HG02973 (cell line): ENCODE measurements around the gene NR2F1.

Source experiments
- ATAC-seq: cut with Tn5 transposase; IDR thresholded peaks from one replicate; pipeline ENCODE4 v1.9.1; 2021; ENCODE audit warnings: moderate library complexity; ENCODE audit not compliant: unreplicated experiment

Gene NR2F1

GRCh38 chr5:93603793-93604643 is 21.0 kb downstream of the NR2F1 start:
- no peak for ATAC-seq

DNA sequence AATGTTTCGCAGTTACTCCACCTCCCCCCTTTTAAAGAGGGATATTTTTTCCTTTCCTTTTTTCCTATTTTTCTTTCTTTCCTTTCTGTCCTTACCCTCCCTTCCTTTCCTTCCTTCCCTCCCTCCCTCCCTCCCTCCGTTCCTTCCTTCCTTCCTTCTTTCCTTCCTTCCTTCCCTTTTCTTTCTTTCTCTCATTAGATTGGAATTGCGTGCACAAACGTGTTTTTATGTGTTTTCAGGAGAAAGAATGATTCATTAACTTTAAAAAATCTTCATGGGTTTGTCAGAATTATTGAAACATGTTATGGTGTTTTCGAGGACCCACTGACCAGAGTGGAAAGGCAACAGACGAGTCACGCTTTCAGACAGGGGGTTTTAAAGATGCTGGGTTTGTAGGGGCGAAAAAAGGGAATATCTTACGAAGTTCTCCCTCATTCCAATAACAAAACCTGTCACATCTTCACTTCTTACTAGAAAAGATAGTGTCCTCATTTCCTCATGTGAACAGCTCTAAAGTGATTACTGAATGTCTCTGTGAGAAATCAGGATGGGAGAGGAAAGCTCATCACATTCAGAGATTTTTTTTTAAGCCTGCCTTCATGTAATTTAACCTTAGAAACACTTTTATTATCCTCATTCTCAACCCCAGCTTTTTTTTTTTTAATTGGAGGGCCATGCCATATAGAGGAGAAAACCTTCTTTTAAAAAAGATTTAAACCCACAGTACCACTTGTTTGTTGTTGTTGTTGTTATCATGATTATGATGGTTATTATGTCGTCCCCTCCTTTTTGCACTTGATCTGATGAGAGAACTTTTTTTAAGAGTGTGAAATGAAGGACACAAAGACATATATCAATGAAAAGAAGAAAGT is 21.9 kb downstream of the NR2F1 start:
- ATAC-seq = no peak

DNA sequence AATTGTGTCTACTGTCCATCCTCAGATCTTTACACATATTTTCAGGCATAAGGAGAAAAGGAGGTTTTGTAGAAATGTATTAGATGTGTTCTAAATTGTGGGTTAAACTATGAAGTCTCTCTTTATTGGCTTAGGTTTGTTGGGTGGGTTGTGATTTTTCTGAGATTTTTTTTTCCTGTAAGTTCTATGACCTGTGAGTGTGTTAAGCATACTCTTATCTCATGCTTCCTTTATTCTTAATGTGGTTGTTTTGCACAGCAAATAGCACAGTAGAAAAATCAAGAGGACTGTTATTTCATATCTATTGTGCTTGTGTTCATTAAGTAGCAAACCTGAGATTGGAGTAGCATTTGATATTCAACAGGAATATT is 23.3 kb downstream of the NR2F1 start:
- ATAC-seq = no peak

DNA sequence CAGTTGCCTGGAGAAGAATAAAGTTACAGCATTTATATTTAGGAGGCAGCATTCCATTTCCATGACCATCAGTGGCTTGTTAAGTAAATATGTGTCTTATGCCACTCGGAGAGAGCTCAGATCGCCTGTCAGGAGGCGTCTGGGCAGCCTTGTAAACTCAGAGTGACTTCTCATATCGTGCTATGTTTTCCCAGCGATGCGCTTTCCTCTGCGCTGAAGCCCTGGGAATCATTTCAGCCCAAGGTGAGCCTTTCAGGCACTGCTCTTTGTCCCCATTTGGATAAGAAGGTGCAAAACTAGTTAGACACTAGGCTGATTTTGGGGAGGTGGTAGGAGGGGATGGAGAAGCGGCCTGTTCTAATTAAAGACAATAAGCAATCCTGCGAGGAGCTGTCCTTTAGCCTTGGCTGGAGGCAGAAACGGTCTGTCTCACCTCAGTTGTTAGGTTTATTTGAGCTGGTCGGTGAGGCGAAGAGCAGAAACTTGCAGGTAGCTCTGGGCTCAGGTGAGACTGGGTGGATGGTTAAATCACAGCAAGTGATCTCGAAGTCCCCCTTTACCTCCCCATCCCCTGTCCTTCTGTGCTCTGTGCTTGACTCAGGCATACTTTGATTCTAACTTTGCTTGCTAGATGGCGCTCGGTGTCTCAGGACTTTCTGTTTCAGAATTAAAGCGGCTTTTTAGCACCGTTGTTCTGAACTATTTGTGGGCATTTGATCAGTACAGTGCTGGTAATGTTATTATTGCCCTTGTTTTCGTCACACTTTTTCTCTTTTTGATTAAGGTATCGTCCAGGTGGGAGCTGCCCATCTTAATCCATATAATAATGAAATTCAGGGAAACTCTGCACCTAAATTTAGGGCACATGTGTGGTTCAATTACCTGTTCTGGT is 24.6 kb downstream of the NR2F1 start:
- ATAC-seq = no peak

GRCh38 chr5:93608855-93609254 is 25.8 kb downstream of the NR2F1 start:
- no peak for ATAC-seq

DNA sequence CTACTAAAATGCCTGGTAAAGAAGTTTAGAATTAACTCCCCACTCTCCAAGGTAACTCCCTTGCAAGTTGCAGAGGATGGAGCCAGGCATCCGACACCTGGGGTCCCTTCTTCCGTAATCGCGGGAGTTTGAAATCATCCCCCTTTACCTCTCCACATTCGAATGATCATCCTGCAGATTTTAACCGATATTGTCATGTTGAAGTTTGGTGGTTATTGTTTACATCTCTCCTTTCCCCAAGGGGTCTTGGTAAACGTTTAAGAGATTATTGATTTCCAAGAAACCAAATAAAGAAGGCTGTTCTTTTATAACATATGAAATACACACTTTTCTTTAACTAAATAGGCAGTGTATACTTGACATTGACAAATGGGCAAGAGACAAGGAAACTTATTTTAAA is 26.7 kb downstream of the NR2F1 start:
- ATAC-seq = no peak

- ATAC-seq = no peak
Measured at GRCh38 chr5:93610581-93611272, 27.7 kb downstream of the NR2F1 start.

DNA sequence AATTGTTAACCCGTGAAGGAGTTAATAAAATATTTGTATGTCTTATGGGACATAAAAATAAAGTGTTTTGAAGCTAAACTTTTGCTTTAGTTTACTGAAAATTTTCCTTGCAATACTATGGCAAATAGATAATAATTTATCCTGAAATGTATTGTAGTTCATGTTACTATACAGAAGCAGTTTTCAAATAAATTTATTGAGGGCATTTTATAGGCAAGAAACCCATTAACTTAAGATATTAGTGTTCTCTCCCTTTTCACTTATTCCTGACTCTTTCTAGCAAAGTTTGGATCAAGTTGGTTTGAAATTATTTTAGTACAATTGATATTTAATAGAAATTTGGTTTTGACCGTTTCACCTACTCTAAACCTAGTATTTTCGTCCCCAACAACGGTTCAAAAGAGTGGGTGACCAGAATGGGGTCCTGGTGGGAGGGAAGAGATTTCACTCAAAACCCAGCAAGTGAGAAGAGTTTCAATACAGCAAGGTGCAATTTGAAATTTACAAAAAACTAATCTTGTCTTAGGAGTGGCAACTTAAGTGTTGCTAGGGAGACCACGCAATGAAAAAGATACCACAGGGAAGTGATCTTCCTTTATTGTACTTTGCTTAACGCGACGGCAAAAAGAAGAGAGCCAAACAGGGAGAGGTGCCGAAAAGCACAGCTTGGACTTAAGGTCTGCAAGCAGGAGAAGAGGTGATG is 28.4 kb downstream of the NR2F1 start:
- ATAC-seq = no peak

DNA sequence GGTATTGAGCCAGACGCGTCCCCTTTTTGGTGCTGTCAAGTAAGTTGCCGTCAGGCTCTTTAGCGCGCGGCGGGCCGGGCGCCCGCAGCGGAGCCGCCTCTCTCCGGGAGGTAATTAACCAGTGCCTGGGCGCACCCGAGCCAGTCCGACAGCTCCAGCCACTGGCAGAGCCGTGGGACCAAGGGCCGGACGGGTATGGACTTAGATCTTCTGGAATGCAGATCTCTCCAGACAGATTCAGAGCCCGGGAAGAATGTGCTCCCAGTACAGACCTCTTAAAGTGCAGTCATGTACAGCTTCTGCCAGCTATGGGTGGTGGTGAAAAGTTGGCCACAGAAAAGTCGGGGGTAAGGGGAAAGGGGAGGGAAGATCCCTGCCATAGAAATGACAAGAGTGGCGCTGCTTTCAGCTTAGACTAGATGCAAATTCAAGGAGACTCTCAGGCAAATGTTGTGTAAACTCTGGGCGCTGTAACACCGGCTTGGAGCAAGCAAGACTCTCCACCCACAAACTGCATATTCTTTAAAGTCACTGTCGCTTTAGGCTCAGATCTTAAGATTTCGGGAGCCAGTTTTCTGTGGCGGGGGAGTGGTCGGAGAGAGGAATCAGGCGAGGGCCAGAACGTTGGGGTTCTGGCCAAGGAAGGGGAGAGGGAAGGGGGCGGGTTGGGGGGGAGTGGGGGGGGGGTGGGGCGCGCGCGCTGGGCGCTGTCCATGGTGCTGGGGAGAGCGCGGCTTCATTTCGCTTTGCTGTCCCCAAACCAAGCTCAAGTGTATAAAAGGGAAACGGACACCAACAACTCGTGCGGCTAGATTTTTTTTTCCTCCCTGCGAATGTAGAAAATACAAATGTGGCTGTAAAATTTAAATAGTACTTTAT is 29.2 kb downstream of the NR2F1 start:
- no peak for ATAC-seq

- no peak for ATAC-seq
Measured at GRCh38 chr5:93612855-93613243, 29.8 kb downstream of the NR2F1 start.

DNA sequence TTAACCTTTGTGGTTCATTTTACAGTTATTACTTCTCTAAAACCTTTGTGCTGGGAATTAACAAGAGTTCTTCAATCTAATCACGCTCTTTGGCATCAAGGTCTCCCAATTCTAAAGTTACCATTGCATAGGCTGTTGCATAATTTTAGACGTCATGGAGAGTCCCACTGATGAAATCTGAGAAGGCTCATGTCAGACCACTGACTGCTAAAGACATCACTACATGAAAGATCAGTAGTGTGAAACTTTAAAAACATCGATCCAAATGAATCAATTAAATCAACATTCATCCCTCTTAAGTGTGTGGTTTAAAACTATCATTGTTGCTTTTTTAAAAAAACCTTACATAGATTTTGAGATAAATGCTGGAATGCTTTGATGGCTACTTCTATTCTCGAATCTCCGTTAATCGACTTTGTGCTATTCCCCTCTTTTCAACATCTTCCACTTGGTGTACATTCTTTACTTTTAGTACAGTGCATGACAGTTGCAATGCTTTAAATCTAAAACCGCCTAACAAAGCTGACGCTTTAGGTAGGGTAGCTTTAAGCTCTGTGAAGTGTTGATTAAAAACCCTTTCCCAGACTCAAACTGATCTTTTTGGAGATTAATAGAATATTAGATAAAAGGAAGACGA is 33.6 kb downstream of the NR2F1 start:
- ATAC-seq = no peak

- peak; percentile 97 for ATAC-seq
Measured at GRCh38 chr5:93620487-93621326, 37.7 kb downstream of the NR2F1 start.

DNA sequence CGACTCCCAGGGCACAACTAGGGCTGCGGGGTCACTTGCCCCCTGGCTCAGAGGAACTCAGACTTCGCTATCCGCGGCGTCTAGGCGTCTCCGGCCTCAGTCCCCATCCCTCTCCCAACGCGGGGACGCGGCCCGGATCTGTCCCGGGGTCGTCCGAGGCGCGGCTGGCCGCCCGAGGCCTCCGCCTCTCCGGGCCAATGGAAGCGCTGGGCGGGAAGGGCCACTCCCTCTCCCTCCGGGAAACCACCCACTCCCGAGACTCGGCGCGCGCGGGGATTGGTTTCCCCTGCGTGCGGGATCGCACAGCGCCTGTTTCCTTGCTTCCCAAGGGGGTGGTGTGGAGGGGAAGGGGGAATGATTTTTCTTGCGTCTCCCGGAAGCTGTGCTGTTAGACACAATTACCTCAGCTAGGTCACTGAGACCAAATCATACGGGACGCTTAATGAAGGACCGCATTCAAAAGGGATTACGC is 38.3 kb downstream of the NR2F1 start:
- ATAC-seq = peak; percentile 12

DNA sequence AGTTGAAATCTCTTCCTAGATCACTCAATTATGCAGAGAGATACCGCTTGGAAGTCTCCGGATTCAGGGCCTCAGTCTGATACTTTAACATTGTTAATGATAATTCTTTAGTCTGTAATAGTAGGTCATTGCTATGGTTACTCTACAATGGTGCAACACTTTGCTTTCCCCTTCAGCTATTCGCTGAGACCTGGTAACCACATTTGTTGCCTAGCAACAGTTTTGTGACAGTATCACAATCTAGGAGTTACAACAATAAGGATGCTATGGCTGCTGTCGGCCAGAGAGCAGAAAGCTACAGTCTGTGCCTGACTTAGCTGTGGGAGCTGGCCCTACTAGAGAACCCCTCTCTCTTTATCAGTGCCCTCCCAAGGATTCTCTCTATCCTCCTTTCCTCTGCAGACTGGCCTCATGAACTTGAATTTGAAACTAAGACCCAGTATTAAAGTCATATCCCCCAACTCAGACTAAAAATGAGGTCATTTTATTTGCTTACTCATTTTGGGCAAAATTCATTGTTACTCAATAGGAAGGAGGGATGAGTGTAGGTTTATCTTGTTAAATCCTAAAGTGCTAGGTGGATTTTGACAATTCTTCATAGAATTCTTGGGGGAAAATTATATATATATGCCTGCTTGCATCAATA is 39.3 kb downstream of the NR2F1 start:
- ATAC-seq = peak; percentile 37

DNA sequence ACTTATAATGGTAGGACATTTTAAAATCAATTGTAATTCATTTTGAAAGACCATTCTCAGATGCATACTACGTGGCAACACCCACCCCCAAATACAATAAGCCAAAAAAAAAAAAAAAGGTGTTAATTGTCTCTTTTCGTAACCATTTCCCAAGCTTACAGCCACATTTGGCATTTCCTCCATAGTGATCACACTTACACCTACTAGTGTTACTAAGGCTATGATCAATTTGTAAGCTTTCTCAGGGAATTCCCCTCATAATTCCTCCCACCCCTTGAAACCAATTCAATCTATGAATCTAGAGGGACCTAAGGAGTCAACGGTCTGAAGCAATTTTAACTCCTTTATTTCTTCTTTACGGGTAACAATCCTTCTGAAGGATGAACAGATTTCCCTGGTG is 40.1 kb downstream of the NR2F1 start:
- ATAC-seq = no peak

DNA sequence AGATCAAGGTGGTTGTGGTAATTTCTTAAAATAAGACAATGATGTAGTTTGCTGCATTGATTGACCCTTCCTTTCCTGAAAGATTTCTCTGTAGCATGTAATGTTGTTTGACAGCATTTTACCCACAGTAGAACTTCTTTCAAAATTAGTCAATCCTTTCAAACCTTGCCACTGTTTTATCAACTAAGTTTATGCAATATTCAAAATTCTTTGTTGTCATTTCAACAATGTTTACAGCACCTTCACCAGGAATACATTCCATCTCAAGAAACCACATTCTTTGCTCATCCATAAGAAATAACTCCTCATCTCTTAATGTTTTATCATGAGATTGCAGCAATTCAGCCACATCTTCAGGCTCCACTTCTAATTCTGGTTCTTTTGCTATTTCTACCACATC is 43.8 kb downstream of the NR2F1 start:
- no peak for ATAC-seq

DNA sequence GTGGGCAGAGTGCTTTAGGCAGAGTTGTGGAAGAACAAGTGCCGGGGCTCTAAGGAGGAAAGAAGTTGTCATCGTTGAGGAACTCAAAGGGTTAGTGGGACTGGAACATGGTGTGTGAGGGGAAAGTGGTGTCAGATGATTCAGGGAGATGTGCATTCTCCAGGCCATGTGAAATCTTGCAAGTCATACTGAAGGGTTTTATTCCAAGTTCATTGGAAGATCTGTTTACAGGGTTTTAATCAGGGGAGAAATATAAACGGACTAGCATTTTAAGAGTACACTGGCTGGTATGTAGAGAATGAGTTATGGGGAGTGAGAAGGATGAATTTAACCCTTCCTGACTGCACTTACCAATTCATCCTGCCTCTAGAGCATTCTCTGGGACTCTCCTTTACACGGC is 49.3 kb downstream of the NR2F1 start:
- ATAC-seq = no peak
